GM20431 (cell line): ENCODE results near the gene DENND10.
"Not testable (repeated sequence)": the region's sequence is repeated elsewhere in the genome, so short reads cannot be mapped to it uniquely, and the experiment has no call there.

Experiments
- in situ Hi-C: fragments of 300-500 bp; cut with MseI, MboI; formaldehyde crosslinking; loops from one replicate; pipeline ENCODE4 v1.15.0; 2020; ENCODE audit warnings: low sequenced_read_pairs; ENCODE audit not compliant: unreplicated experiment

Gene DENND10

DNA sequence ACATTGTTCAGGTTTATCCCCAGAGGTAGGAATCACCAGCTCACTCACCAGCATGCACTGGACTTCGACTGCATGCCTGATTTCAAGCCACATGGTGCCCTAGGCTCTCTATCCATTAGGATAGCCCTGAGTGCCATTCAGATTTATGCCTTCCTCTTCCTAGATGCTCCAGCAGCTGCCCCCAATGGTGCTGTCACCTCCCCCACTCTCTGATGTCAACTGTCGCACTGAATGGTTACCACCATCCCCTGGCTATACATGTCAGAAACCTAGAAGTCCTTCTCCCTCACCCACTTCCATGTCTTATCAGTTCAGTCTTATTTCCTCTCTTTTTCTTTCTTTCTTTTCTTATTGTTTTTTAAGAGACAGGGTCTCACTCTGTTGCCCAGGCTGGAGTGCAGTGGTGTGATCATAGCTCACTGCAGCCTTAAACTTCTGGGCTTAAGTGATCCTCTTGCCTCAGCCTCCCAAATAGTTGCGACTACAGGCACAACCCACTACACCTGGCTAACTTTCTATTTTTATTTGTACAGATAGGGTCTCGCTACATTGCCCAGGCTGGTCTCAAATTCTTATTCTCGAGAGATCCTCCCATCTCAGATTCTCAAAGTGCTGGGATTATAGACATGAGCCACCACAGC is 58.7 kb downstream of the DENND10 start:
- in situ Hi-C loops: no loop called here

DNA sequence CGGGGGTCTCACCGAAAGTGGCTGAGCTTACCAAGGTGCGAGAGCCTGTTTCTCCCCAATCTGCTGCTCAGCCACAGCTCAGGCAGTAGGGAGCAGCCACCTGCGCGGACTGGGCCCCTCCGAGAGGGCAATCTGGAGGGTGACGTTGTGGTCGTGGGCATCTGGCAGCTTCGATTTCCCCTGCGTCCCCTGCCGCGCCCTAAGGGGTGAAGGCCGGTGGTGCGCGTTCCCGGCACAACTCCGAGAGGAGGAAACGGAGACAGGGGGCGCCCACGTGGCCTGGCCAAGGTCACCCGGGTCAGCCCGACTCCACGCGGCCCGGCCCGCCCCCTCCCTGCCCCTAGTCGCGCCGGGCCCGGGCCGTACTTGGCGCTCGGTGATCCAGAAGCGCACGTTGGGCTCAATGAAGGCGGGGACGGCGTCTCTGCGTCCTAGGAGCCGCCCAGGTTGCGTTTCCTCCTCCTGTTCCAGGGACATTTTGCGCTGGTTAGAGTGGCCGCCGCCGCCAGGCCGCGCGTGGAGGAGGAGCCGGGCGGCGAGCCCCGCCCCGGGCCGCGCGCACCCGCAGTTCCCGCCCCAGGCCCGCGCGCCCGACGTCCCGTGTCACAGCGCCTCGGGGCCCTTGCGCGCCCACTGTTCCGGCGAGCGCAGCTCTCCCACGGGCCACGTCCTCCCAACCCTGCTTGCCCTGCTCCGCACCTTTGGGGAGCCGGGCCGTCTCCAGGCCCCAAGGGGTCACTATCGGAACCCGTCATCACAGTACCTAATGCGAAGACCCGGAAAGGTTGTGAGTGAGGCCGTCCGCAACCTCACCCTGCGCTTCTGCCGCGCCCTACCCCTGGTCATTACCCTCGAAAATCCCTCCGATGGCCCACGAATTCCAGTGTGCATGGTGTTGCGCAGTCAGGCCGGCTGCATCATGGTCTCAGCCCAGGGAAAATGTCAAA is 61.5 kb downstream of the DENND10 start, which contains the start of gene SFXN4:
Gene SFXN4, minus strand, starts transcription at position 544 of the 947 bp plus-strand sequence. Its CDS starts 67 bp downstream, at position 477.
- in situ Hi-C loops: no loop called here

GRCh38 chr10:119166118-119166500 is 62.2 kb downstream of the DENND10 start:
- in situ Hi-C loops: no loop called here

DNA sequence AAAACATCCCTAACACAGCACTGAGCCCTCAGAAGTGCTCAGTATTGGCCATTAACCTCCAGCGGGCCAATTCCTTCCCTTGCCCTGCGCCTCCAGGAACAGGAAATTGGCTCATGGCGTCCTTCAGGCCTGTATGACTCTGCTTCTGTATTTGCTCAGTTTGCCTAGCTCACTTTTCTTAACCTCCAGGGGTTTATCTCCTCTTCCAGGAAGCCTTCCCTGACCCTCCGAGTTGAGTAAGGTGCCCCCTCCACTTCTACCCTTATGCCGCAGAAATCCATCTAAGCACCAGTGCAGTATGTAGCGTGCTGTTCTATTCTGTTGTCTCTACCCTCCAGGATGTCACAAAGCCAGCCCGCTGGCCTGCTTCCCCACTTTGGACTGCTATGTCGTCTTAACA is 62.7 kb downstream of the DENND10 start:
- in situ Hi-C loops: no loop called here

DNA sequence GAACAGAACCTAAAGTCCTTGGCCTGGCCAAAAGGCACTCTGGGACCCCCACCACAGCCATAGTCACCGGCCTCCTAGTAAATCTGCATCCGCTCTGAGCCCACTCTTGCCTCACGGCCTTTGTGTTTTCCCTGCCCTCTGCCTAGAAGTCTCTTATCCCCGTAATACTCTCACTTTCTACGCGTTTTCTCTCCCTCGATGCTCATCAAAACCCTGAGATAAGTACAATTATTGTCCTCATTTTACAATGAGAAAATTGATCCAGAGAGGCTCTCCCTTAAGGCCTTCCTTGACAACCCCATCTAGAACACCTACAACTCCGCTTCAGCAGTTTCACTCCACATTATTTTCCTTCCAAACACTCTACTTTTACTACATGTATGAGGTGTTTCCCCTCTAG is 63.1 kb downstream of the DENND10 start:
- in situ Hi-C loops: no loop called here

DNA sequence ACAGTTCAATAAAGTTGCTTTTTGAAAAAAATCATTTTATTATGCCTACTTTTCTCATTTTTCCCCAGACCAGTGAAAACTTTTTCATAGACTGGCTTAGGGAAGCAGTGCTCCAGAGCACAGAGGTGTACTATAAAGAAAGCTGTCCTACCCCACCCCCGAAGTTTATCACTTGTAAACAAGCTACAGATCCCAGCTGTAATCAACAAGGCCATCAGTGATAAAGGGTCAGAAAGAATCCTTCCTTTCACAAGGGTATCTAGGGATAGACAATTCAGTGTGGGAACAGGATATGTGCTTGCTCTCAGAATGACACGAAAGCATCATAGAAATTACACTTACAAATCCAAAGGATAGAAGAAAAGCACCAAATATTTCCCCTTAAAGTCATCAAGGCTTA is 70.2 kb downstream of the DENND10 start:
- in situ Hi-C loops: no loop called here

DNA sequence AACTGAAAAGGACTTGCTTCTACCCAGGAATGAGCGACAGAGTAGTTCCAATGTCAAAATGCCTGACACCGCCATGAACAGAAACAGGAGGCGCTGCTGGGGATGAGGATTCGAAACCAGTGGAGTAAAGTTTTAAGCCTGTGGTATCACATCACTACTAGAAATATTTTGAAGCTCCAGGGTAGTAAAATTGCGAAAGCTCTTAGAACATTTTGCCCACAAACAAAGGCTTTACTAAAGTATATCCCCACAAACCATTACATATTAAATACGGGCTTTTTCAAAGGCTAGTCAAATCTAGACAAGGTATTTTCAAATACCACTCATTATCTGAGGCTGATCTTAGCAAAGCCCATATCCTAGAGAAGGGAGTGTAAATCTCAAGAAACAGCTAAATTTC is 72.3 kb downstream of the DENND10 start:
- in situ Hi-C loops: no loop called here

DNA sequence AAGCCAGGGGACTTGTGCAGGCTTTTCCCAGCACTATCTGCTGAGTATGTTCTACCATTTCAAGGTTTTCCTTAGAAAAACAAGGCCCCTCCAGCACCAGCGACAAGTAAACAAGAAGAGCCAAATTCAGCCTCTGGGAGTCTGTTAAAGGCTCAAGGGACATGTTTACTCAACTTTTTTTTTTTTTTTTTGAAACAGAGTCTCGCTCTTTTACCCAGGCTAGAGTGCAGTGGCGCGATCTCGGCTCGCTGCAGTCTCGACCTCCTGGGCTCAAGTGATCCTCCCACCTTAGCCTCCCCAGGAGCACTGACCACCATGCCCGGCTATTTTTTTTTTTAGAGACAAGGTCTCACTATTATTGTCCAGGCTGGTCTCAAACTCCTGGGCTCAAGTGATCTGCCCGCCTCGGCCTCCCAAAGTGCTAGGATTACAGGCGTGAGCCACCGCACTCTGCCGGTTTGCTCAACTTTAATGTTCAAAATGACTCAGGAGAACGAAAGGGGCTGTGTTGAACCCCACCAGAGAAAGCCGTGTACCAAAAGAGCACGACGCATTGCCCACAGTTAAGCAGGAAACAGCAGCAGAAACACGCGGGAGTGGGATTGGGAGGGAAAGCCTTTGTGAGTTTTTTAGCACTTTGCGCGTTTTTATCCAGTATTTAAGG is 73.9 kb downstream of the DENND10 start:
- in situ Hi-C loops: no loop called here

GRCh38 chr10:119178372-119179119 is 74.6 kb downstream of the DENND10 start, which contains the start of gene PRDX3:
Gene PRDX3 (minus strand): TSS chr10:119178812. CDS start chr10:119178790, 22 bp downstream.
- in situ Hi-C loops: no loop called here

DNA sequence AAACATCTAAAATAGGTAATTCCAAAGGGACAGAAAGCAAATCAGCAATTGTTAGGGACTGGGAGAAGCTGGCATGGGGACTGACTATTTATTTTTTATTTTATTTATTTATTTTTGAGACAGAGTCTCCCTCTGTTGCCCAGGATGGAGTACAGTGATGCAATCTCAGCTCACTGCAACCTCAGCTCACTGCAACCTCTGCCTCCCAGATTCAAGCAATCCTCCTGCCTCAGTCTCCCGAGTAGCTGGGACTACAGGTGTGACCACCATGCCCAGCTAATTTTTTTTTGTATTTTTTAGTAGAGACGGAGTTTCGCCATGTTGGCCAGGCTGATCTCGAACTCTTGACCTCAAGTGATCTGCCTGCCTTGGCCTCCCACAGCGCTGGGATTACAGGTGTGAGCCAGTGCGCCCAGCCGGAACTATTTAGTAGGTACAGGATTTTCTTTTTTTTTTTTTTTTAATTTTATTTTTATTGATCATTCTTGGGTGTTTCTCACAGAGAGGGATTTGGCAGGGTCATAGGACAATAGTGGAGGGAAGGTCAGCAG is 77.0 kb downstream of the DENND10 start:
- in situ Hi-C loops: not testable (repeated sequence)

GRCh38 chr10:119183664-119184412 is 79.9 kb downstream of the DENND10 start:
- in situ Hi-C loops: no loop called here
